Gastroesophageal sphincter (tissue), 4 donors: ENCODE data around the gene CRYL1. TPM values are rescaled to one million over a fixed set of nuclear protein-coding genes. Genes with fewer than 3 reads are reported as not detected.

Experiments used
- ATAC-seq: fragments of 150-250 bp; one replicate; pipeline ENCODE4 v1.9.1; 2016; ENCODE audit warnings: mild to moderate bottlenecking, moderate library complexity
- H3K27ac ChIP-seq, 4 donors: fragments of 200-600 bp; sonication (generic) in 3 of 4; 1 replicate in 3 of 4; 2 replicates in 1 of 4; pipeline ENCODE4 v1.5.1; 2016 to 2019
- H3K27me3 ChIP-seq: fragments of 200-600 bp; sonication (generic); one replicate; pipeline ENCODE4 v1.5.1; 2019
- H3K36me3 ChIP-seq, 2 donors: fragments of 200-600 bp; sonication (generic); one replicate each; pipeline ENCODE4 v1.5.1; 2019; ENCODE audit warnings: control low read depth in 1 of 2
- H3K4me1 ChIP-seq, 3 donors: fragments of 200-600 bp; sonication (generic); 1 replicate in 2 of 3; 2 replicates in 1 of 3; pipeline ENCODE4 v1.5.1; 2016 to 2019; ENCODE audit warnings: control low read depth in 2 of 3
- H3K4me3 ChIP-seq, 2 donors: fragments of 200-600 bp; sonication (generic); one replicate each; pipeline ENCODE4 v1.5.1; 2019; ENCODE audit warnings: mild to moderate bottlenecking in 1 of 2, moderate library complexity in 1 of 2
- H3K9me3 ChIP-seq, 3 donors: fragments of 200-600 bp; sonication (generic); one replicate each; pipeline ENCODE4 v1.5.1; 2017 to 2019; ENCODE audit warnings: control low read depth in 2 of 3
- CTCF ChIP-seq, 4 experiments: fragments of 200-600 bp in 2 of 4; fragments of 450-650 bp in 2 of 4; sonication (generic) in 1 of 4; IDR thresholded peaks; one replicate each; pipeline ENCODE4 v1.5.1; 2017 to 2019; ENCODE audit warnings: antibody characterized with exemption in 4 of 4, mild to moderate bottlenecking in 2 of 4, moderate library complexity in 2 of 4
- EP300 ChIP-seq: sonication (generic); formaldehyde crosslinking; IDR thresholded peaks from one replicate; pipeline ENCODE4 v1.6.1; 2017; ENCODE audit warnings: antibody characterized with exemption, mild to moderate bottlenecking
- POLR2A ChIP-seq, 2 donors: fragments of 450-650 bp; IDR thresholded peaks; one replicate each; pipeline ENCODE4 v1.6.1; 2017; ENCODE audit warnings: antibody characterized with exemption in 2 of 2, mild to moderate bottlenecking in 2 of 2, moderate library complexity in 1 of 2
- POLR2AphosphoS5 ChIP-seq: sonication (generic); formaldehyde crosslinking; IDR thresholded peaks from one replicate; pipeline ENCODE4 v1.6.1; 2017; ENCODE audit warnings: antibody characterized with exemption
- WGBS, 2 donors: methylation state at CpG; one replicate each; pipeline ENCODE4 v1.1.5; 2018; ENCODE audit warnings: low coverage in 1 of 2; 5-methylcytosine and 5-hydroxymethylcytosine counted together
- total RNA-seq, 4 donors: library from RNA; depleted of rRNA; stranded (reverse); fragments of >200 nt; gene quantifications; one replicate each; pipeline ENCODE4 v1.1.0, GENCODE V29; 2016

Gene CRYL1
- total RNA-seq, 4 donors from 2014 or later, result 45.9 to 55.9 (median 47.0) TPM

- no peak for ATAC-seq
- no peaks in the 10 kb centered on the region for H3K9me3 ChIP-seq
- peak overlapping the region; percentile 80 to 95 (median 90) for H3K27ac ChIP-seq
- H3K36me3 ChIP-seq, result no peaks in the 10 kb centered on the region
- 5 to 11% methylated on average over 7 to 9 of the region's 9 CpGs for WGBS, 2 donors
- no peaks in the 10 kb centered on the region for H3K27me3 ChIP-seq
- peaks cover 0 to 11% (median 5%) of the 10 kb centered on the region in 3 donors for H3K4me1 ChIP-seq
- TF ChIP-seq EP300 (no peak), CTCF (IDR thresholded peaks at IDR 0.05) (no peak), POLR2AphosphoS5 (no peak), POLR2A (IDR thresholded peaks at IDR 0.05) (no peak)
- peak overlapping the region; percentile 62 to 72 for H3K4me3 ChIP-seq
Observed at GRCh38 chr13:20567881-20568528, 42.3 kb upstream of the CRYL1 start.

- Histone ChIP-seq H3K27me3 (no peaks in the 10 kb centered on the region), H3K4me1 (peaks cover 0 to 11% (median 5%) of the 10 kb centered on the region in 3 donors), H3K36me3 (no peaks in the 10 kb centered on the region), H3K27ac (peak within 1 kb of the TSS; percentile 80 to 95 (median 90)), H3K4me3 (peak within 1 kb of the TSS; percentile 62 to 72), H3K9me3 (no peaks in the 10 kb centered on the region)
- ATAC-seq, result peak; percentile 97
- 0 to 2% methylated on average over 11 to 13 of the region's 74 CpGs for WGBS, 2 donors
- TF ChIP-seq EP300 (no peak), CTCF (IDR thresholded peaks at IDR 0.05) (peak in 1 of 4 experiments; percentile 11), POLR2A (IDR thresholded peaks at IDR 0.05) (peak; percentile 38 to 60), POLR2AphosphoS5 (peak; percentile 64)
Observed at GRCh38 chr13:20566898-20567874, 41.5 kb upstream of the CRYL1 start, which contains the start of gene IFT88. Gene IFT88, plus strand, starts transcription at chr13:20567157. Its CDS starts 7,229 bp downstream, at chr13:20574386.

- Histone ChIP-seq H3K36me3 (no peaks in the 10 kb centered on the region), H3K27ac (peak overlapping the region; percentile 80 to 95 (median 90)), H3K9me3 (no peaks in the 10 kb centered on the region), H3K27me3 (no peaks in the 10 kb centered on the region), H3K4me3 (peak overlapping the region; percentile 62 to 72), H3K4me1 (peaks cover 0 to 11% (median 5%) of the 10 kb centered on the region in 3 donors)
- 0 to 2% methylated on average over 5 to 10 of the region's 21 CpGs for WGBS, 2 donors
- peak; percentile 62 for ATAC-seq
- TF ChIP-seq CTCF (IDR thresholded peaks at IDR 0.05), result no peak
- peak; percentile 55 for TF ChIP-seq POLR2AphosphoS5
Observed at GRCh38 chr13:20566468-20566897, 40.8 kb upstream of the CRYL1 start.

- Histone ChIP-seq H3K27me3 (no peaks in the 10 kb centered on the region), H3K4me1 (peaks cover 0 to 11% (median 5%) of the 10 kb centered on the region in 3 donors), H3K27ac (no peak overlapping the region), H3K4me3 (no peak overlapping the region), H3K36me3 (no peaks in the 10 kb centered on the region), H3K9me3 (no peaks in the 10 kb centered on the region)
- ATAC-seq, result no peak
- TF ChIP-seq POLR2A (IDR thresholded peaks at IDR 0.05) (no peak), POLR2AphosphoS5 (no peak), CTCF (IDR thresholded peaks at IDR 0.05) (no peak), EP300 (no peak)
- WGBS, 2 donors, result 96% methylated on average over 8 to 11 of the region's 11 CpGs
Observed at GRCh38 chr13:20565115-20565736, 39.6 kb upstream of the CRYL1 start.
